Measurements from ENCODE around the gene ARID1B. TPM values are rescaled to one million over a fixed set of nuclear protein-coding genes. Genes with fewer than 3 reads are reported as not detected.

Gene ARID1B
- total and polyA plus RNA-seq, 9 donors = 44.2 to 72.5 (median 63.5) TPM

- Histone ChIP-seq H3K9me3 (replicated peaks; ENCODE audit: control insufficient read depth, low read depth, low read length) (no peaks in the 10 kb centered on the region), H3K36me3 (ENCODE audit: control insufficient read depth, insufficient read depth, low read length) (peaks cover 6% of the 10 kb centered on the region), H3K4me1 (ENCODE audit: control insufficient read depth, insufficient read depth, low read length) (peaks cover 4% of the 10 kb centered on the region), H3K27me3 (ENCODE audit: control insufficient read depth, insufficient read depth, low read length) (no peaks in the 10 kb centered on the region), H3K4me3 (ENCODE audit: low read length) (no peak overlapping the region), H3K27ac (ENCODE audit: low read length) (no peak overlapping the region)
- no peak for DNase-seq
- 60% methylated on average over 1 of the region's 11 CpGs for WGBS (ENCODE audit: insufficient coverage)
Measured at GRCh38 chr6:157126183-157127098, 349.3 kb downstream of the ARID1B start.

- no peak for DNase-seq
- no peaks in the 10 kb centered on the region for H3K27me3 ChIP-seq (ENCODE audit: control insufficient read depth, insufficient read depth, low read length)
- no peak overlapping the region for H3K27ac ChIP-seq (ENCODE audit: low read length)
- H3K4me3 ChIP-seq (ENCODE audit: low read length) = no peak overlapping the region
- WGBS (ENCODE audit: insufficient coverage) = 71% methylated on average over 1 of the region's 5 CpGs
- H3K4me1 ChIP-seq (ENCODE audit: control insufficient read depth, insufficient read depth, low read length) = peaks cover 2% of the 10 kb centered on the region
- no peaks in the 10 kb centered on the region for H3K9me3 ChIP-seq (replicated peaks; ENCODE audit: control insufficient read depth, low read depth, low read length)
- H3K36me3 ChIP-seq (ENCODE audit: control insufficient read depth, insufficient read depth, low read length) = peaks cover 18% of the 10 kb centered on the region
Measured at GRCh38 chr6:157128235-157128775, 351.1 kb downstream of the ARID1B start.

- 86% methylated on average over 6 of the region's 8 CpGs for WGBS (ENCODE audit: insufficient coverage)
- Histone ChIP-seq H3K4me1 (ENCODE audit: control insufficient read depth, insufficient read depth, low read length) (no peaks in the 10 kb centered on the region), H3K36me3 (ENCODE audit: control insufficient read depth, insufficient read depth, low read length) (peaks cover 26% of the 10 kb centered on the region), H3K27me3 (ENCODE audit: control insufficient read depth, insufficient read depth, low read length) (no peaks in the 10 kb centered on the region), H3K4me3 (ENCODE audit: low read length) (no peak overlapping the region), H3K9me3 (replicated peaks; ENCODE audit: control insufficient read depth, low read depth, low read length) (no peaks in the 10 kb centered on the region), H3K27ac (ENCODE audit: low read length) (no peak overlapping the region)
- no peak for DNase-seq
Measured at GRCh38 chr6:157131250-157131649, 354.1 kb downstream of the ARID1B start.

- Histone ChIP-seq H3K27me3 (ENCODE audit: control insufficient read depth, insufficient read depth, low read length) (no peaks in the 10 kb centered on the region), H3K4me3 (ENCODE audit: low read length) (no peak overlapping the region), H3K4me1 (ENCODE audit: control insufficient read depth, insufficient read depth, low read length) (no peaks in the 10 kb centered on the region), H3K36me3 (ENCODE audit: control insufficient read depth, insufficient read depth, low read length) (peaks cover 28% of the 10 kb centered on the region), H3K9me3 (replicated peaks; ENCODE audit: control insufficient read depth, low read depth, low read length) (no peaks in the 10 kb centered on the region), H3K27ac (ENCODE audit: low read length) (no peak overlapping the region)
- no peak for DNase-seq
- no CpG with 5 or more reads among the region's 2 CpGs for WGBS (ENCODE audit: insufficient coverage)
Measured at GRCh38 chr6:157133856-157134255, 356.7 kb downstream of the ARID1B start.

- Histone ChIP-seq H3K27me3 (ENCODE audit: control insufficient read depth, insufficient read depth, low read length) (no peaks in the 10 kb centered on the region), H3K4me1 (ENCODE audit: control insufficient read depth, insufficient read depth, low read length) (no peaks in the 10 kb centered on the region), H3K36me3 (ENCODE audit: control insufficient read depth, insufficient read depth, low read length) (peaks cover 28% of the 10 kb centered on the region), H3K27ac (ENCODE audit: low read length) (no peak overlapping the region), H3K9me3 (replicated peaks; ENCODE audit: control insufficient read depth, low read depth, low read length) (no peaks in the 10 kb centered on the region), H3K4me3 (ENCODE audit: low read length) (no peak overlapping the region)
- DNase-seq = no peak
- WGBS (ENCODE audit: insufficient coverage) = 68% methylated on average over 5 of the region's 7 CpGs
Measured at GRCh38 chr6:157134402-157135047, 357.3 kb downstream of the ARID1B start.

- WGBS (ENCODE audit: insufficient coverage) = no CpG with 5 or more reads among the region's 1 CpG
- H3K27ac ChIP-seq (ENCODE audit: low read length) = no peak overlapping the region
- H3K9me3 ChIP-seq (replicated peaks; ENCODE audit: control insufficient read depth, low read depth, low read length) = no peaks in the 10 kb centered on the region
- H3K4me3 ChIP-seq (ENCODE audit: low read length) = no peak overlapping the region
- H3K4me1 ChIP-seq (ENCODE audit: control insufficient read depth, insufficient read depth, low read length) = no peaks in the 10 kb centered on the region
- DNase-seq = no peak
- H3K27me3 ChIP-seq (ENCODE audit: control insufficient read depth, insufficient read depth, low read length) = no peaks in the 10 kb centered on the region
- peaks cover 30% of the 10 kb centered on the region for H3K36me3 ChIP-seq (ENCODE audit: control insufficient read depth, insufficient read depth, low read length)
Measured at GRCh38 chr6:157135691-157136090, 358.5 kb downstream of the ARID1B start.

- Histone ChIP-seq H3K27ac (ENCODE audit: low read length) (no peak overlapping the region), H3K4me1 (ENCODE audit: control insufficient read depth, insufficient read depth, low read length) (no peaks in the 10 kb centered on the region), H3K9me3 (replicated peaks; ENCODE audit: control insufficient read depth, low read depth, low read length) (no peaks in the 10 kb centered on the region), H3K4me3 (ENCODE audit: low read length) (no peak overlapping the region), H3K27me3 (ENCODE audit: control insufficient read depth, insufficient read depth, low read length) (no peaks in the 10 kb centered on the region), H3K36me3 (ENCODE audit: control insufficient read depth, insufficient read depth, low read length) (peaks cover 24% of the 10 kb centered on the region)
- no CpG with 5 or more reads among the region's 2 CpGs for WGBS (ENCODE audit: insufficient coverage)
- DNase-seq = no peak
Measured at GRCh38 chr6:157137501-157137900, 360.3 kb downstream of the ARID1B start.

GRCh38 chr6:157139054-157139708 is 362.0 kb downstream of the ARID1B start:
- Histone ChIP-seq H3K4me3 (ENCODE audit: low read length) (no peak overlapping the region), H3K4me1 (ENCODE audit: control insufficient read depth, insufficient read depth, low read length) (peaks cover 11% of the 10 kb centered on the region), H3K9me3 (replicated peaks; ENCODE audit: control insufficient read depth, low read depth, low read length) (no peaks in the 10 kb centered on the region), H3K27me3 (ENCODE audit: control insufficient read depth, insufficient read depth, low read length) (no peaks in the 10 kb centered on the region), H3K27ac (ENCODE audit: low read length) (no peak overlapping the region), H3K36me3 (ENCODE audit: control insufficient read depth, insufficient read depth, low read length) (peaks cover 12% of the 10 kb centered on the region)
- WGBS (ENCODE audit: insufficient coverage) = 95% methylated on average over 11 of the region's 15 CpGs
- no peak for DNase-seq

GRCh38 chr6:157143171-157143889 is 366.2 kb downstream of the ARID1B start:
- no peaks in the 10 kb centered on the region for H3K27me3 ChIP-seq (ENCODE audit: control insufficient read depth, insufficient read depth, low read length)
- 62% methylated on average over 5 of the region's 10 CpGs for WGBS (ENCODE audit: insufficient coverage)
- peaks cover 8% of the 10 kb centered on the region for H3K36me3 ChIP-seq (ENCODE audit: control insufficient read depth, insufficient read depth, low read length)
- no peaks in the 10 kb centered on the region for H3K9me3 ChIP-seq (replicated peaks; ENCODE audit: control insufficient read depth, low read depth, low read length)
- H3K27ac ChIP-seq (ENCODE audit: low read length) = no peak overlapping the region
- H3K4me3 ChIP-seq (ENCODE audit: low read length) = no peak overlapping the region
- H3K4me1 ChIP-seq (ENCODE audit: control insufficient read depth, insufficient read depth, low read length) = peaks cover 37% of the 10 kb centered on the region
- peak; percentile 51 for DNase-seq
